T-helper 1 cell treated with Interleukin-12 subunit alpha and Interleukin-12 subunit beta and Interleukin-4 antibody, amounts not matched to agents 30 ng/mL and 1 ng/mL, for 36 hours (primary cell): Measurements from ENCODE around the gene ABHD15. TPM values are rescaled to one million over a fixed set of nuclear protein-coding genes. Genes with fewer than 3 reads are reported as not detected.

Experiments used
- intact Hi-C: fragments of 100-400 bp; cut with micrococcal nuclease; formaldehyde crosslinking; loops from one replicate; pipeline ENCODE4 v1.15.1; 2024
- total RNA-seq: library from RNA; stranded (reverse); gene quantifications from 2 replicates; pipeline ENCODE4 v1.2.3, GENCODE V29; 2022

ABHD15 gene
- total RNA-seq, 1 donor from 2014 or later = 15.7 TPM

DNA sequence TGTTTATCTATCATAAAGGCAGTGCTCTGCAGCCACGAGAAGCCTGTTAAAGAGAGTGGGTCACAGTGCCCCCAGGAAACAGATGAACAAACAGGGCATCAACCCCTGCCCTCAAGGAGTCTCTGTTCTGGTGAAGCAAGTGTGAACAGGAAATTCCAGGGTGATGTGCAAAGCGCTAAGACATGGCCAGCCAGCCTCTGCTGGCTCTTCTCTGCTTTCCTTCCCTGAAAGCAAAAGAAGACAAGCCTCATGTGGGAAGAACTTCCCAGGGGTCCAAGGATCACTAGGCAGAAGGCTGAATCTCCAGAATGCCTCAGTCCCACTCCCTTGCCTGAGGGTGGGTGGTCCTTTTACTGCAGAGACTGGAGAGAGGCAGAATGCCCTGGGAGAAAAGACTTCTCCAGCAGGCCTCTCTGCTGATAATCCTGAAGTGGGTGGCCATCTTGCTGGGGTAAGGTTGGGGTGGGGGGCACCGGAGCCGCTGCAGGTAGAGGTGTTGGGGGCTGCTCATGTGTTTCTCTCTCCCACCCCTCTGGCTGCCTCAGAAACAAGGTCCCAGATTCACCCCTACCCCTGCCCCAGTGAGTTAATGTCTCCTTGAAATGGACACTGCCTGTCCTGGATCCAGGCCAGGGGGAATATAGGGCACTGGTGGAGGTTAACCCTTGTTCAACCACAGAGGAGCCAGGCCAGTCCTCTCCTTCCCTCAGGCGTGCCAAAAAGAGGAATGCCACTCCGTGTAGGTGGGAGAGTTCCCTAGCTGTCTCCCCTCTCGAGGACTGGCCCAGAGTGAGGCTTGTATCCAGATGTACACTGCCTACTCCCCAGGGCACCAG lies 28.5 kb upstream of the ABHD15 start:
- intact Hi-C loops = no loop called here

DNA sequence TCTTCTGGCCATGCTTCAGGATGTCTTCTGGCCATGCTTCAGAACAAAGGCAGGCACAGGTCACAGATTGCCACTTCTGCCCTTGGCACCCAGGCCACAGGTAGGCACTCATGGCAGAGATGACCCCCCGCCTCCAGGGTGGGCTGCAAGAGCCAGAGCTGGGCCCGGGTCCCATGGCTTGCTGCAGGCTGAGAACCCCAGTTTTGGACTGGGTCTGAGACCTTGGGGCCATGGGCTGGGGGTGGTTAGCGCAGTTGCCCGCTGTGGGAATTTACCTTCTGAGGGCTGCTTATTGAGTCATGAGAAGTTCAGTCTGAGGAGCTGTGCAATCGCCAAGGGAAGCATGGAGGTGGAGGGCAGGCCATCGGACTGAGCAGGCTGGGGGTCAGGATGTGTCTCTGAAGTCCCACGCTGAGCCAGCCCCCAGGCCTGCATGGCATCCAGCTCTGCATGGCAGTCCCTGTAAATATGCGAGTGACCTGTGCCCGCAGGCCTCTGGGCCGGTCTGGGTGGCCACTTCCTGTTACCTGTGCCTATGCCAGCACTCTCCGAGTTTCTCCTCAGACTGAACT lies 27.8 kb upstream of the ABHD15 start:
- intact Hi-C loops = no loop called here

DNA sequence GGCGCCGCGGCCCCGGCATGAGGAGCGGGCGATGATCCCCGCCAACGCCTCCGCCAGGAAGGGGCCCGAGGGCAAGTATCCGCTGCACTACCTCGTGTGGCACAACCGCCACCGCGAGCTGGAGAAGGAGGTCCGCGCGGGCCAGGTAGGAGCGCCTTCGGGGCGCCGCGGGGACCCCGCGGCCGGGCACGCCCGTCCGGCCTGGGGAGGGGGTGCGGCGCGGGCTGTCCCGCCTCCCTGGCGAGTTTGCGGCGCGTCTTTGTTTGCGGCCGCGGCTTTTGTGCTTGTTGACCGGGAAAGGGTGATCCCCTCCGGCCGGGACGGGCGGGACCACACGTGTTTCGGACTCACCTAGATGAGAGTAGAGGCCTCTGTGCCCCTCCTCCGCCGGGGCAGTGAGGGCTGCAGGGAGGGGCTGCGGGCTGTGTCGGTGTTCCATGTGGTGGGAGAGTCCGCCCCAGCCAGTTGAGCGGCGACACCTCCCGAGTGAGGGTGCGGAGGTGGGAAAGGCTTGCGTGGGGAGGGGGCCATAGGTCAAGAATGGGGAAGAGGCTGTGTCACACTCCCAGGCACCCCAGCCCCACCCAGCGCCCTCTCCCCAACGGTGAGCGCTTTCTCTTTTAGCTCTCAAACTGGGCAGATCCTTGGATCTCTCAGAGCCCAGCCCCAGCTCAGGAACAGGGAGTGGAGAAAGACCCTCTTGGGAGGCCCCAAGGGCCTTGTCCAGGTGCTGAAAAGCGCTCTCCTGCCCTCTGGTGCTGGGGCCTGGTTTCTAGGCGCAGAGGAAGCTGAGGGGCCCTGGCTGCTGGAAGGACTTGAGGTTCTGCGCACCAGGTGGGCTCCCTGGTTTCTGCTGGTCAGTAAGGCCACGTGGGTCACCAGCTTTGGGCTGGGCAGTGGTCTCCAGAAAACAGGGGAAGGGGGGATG lies 27.0 kb upstream of the ABHD15 start:
- intact Hi-C loops = loop anchor here (1.0 kb wide), 1 partner anchor 167 kb away; no protein-coding TSS in a partner anchor

DNA sequence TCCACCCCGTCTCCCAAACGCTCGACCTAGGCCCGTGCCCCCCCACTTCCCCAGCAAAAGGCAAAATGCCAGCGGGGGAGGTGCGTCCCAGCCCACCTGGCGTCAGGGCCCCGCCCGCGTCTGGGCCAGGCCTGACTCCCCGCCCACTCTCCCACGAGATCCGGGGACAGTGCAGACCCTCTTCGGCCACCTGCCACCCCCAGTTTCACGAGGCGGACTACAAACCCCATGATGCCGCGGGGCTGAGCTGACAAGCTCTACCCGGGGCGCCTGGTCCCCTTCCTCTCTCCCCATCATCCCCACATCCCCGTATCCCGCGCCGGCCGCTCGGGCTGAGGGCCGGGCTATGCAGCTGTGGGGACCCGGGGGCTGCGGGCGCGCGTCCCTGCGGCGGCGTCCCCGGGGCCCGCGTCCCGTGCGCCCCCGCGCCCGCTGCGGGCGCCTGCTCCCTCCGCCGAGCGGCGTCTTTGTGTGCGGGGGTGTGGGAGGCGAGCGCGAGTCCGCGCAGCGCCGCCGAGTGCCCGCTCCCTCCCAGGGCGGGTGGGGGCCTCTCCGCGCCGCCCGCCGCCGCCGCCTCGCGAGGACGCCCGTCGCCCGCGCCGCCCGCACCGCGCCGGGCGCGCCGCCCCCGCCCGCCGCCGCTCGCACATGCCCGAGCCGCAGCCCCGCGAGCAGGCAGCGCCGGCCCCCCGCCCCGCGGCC lies 26.2 kb upstream of the ABHD15 start, which contains the start of gene ANKRD13B:
TSS of gene ANKRD13B (plus strand) at position 283 of the 702 bp plus-strand sequence. CDS start 490 bp downstream, outside the sequence.
- intact Hi-C loops = loop anchor here (1.0 kb wide), 1 partner anchor 168 kb away; no protein-coding TSS in a partner anchor

DNA sequence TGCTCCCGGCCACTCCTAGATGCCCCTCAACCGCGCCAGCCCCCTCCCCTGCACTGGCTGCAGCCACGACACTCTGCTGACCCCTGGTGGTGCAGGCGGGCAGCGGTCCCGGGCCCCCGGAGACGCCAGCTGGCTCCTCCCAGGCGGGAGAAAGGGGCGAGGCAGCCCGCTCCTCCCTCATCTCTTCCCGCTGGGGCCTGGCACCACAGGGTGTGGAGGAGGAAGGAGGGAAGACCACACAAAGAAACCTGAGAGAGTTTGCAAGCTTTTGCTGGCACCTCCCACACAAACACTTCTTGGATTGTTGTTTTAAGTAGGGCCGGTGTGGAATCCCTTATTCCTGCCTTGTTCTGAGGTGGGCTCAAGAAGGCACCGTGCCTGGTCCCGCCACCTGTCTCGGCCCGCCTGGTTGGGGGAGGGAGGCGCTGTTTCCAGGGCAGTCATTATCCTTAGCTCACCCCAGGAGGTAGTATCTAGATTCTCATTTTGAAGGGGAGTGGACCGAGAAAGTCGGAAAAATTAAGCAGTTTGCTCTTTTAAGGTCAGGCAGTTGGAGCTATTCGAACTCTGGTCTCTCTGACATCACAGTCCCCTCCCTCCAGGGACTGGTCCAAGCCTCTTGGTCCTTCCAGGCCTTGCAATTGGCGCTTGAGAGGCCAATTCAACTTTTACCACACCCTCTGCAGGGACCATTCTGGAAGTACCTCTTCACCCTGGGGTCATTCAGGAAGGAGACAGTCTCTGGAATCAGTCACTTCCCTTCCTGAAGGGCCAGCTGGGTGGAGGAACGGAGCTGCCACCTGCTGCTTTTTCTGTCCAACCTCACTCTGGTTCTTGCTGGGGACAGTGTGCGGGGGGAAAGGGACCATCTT lies 25.1 kb upstream of the ABHD15 start:
- intact Hi-C loops = no loop called here

DNA sequence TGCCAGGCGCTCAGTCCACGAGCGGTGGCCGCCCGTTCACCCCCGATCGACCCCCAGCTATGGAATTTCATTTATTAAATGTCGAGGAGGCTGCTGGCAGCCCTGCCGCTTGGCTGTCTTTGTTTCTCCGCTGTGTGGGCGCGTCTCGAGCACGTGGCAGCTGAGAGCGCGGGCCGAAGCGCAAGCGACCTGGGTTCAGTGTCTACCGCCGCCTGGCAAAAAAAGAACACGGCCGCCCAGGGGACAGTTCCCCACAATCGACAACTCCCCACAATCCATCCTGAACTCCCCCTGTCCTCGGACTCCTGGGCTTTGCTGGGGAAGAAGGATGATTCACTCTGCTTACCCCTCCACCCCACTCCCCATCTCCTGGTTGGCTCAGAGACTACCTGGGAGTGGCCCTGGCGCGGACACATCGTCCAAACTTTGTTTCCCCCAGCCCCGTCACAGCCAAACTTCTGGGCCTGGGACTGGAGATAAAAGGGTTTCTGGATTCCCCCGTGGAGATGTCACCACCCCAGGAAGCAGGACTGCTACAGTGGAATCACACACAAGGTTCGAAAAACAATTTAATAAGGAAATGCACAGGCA lies 24.4 kb upstream of the ABHD15 start:
- intact Hi-C loops = no loop called here

DNA sequence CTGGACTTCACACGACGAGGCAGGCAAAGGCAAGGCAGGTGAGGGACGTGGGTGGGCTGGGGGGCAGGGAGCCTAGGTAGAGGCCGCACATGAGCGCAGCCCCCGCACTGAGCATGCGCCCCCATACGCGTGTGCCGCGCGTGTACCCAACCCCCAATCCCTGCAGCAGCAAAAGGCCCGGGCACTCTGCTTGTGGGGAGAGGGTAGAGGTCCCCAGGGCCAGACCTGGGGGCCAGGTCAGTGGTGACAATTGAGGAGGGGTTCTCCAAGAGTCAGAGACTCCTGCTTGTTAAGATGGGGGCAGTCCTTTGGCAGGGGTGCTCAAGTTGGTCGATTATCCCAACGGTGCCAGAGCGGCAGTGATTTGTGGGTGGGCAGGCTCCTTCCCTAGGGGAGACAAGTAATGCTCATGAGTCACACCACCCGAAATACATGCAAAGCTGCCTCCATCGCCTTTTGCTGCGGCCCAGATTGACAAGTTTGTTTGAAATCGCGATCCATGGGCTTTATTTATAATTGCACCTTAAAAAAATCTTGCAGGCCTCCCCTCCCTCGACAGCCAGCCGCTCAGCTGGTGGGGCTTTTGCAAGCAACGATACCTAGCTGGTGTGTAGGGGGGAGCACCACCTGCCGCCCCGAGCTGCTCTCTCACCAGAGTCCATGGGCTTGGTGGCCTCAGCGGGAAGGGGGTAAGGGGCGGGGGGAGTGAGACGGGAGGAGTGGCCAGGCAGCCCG lies 23.7 kb upstream of the ABHD15 start:
- intact Hi-C loops = no loop called here

DNA sequence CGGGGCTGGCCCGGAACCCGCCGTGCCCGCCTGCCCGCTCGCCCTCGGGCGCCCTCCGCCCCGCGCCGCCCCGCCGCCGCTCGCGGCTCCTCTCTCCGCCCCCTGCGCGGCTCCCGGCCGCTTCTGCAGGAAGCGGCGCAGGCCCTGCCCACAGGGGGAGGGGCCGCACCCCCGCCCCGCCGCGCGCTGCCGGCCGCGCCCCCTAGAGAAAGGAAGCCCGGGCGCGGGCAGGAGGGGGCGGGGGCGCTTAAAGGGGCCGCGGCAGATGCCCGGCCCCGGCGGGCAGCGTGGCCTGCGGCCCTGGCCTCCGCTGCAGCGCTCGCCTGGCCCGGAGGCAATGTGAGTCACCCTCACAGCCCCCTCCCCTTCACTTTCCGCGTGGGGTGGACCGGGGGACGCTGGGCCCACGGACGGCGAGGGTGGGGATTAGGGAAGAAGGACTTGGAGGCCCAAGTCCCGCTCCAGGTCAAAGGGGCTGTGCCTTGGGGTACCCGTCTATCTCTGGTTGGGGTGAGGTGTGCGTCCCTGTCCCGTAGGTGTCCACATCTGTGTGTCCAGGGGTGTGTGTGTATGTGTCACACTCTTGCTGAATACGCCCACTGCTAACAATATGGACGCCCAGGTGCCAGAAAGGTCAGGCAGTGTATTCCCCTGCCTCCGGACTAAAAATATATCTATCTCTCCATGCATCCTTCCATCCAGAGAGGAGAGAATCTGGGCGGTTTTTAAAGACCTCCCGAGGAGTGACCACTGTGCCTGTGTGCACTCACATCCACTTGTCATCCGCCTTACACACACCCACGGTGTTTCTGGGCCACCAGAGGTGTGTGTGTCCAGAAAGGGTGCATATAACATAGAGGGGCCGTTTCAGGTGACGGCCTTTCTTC lies 22.9 kb upstream of the ABHD15 start, which contains the start of gene GIT1:
TSS of gene GIT1 (minus strand) at position 125 of the 887 bp plus-strand sequence. CDS start 270 bp downstream, outside the sequence.
- intact Hi-C loops = loop anchor here (1.0 to 10.0 kb wide), 6 partner anchors 9 to 525 kb away; partner anchors contain the start of genes NSRP1, SSH2 and TP53I13

DNA sequence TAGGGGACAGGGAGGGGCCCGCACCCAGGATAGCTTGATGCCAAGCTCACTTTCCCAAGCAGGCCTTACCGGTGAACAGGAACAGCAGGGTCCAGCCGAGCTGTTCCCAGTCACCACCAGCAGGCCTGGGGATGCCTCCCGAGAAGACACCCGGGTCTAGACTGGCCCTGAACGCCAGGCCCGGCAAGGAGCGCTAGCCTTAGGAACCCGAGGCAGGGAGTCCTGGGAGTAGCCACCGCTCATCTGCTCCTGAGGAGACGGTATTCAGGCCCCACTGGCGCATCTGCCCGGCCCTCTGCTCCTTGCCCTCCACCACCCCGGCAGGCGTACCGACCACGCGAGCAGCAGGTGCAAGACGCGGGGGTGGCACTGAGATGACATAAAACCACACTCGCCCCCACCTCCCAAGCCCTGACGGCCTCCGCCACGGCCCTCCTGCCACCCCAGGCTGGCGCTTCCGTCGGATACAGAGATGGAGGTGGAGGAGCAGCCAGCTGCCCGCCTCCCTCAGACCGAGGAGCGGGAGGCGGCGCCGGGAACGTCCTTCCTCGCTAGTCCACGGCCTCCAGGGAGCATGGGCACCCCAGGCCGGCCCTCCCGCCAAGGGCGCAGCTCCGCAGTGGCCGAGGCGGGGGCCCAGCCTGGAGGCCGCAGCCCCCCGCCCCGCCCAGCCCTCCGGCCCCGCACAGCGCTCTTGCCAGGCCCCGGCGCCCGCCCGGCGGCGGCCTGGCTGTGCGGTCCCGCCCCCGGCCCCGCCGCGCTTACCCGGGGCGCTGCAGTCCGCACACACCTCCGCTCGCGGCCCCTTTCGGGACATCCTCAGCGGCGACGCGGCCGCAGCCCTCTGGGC lies 21.9 kb upstream of the ABHD15 start:
- intact Hi-C loops = loop anchor here (1.0 to 10.0 kb wide), 6 partner anchors 8 to 526 kb away; partner anchors contain the start of genes NSRP1, SSH2 and TP53I13

DNA sequence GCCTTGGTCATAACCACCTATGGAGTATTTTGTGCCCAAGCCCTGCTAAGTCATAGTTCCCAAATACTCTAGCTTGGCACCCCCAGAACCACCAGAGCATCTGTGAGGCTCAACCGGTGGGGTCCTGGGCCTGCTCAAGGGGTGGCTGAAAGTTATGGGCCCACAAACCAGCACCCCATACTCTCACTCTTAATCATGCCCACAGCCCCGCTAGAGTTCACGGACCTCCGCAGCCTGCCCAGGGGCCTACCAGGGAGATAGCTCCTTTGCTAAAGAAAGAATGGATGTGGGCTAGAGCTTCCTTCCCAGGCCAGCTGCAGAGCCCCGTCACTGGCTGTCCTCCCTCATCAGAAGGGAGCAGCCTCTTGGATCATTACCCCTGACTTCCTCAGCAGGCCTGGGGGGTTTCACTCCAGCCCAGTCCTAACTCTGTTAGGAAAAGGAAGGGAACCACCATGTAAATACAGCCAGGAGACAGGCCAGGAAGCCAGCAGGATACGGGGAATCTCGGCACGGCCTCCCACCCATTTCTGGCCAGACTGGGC lies 21.3 kb upstream of the ABHD15 start:
- intact Hi-C loops = loop anchor here (2.0 to 10.0 kb wide), 2 partner anchors 343 to 527 kb away; partner anchors contain the start of genes NSRP1 and SSH2

DNA sequence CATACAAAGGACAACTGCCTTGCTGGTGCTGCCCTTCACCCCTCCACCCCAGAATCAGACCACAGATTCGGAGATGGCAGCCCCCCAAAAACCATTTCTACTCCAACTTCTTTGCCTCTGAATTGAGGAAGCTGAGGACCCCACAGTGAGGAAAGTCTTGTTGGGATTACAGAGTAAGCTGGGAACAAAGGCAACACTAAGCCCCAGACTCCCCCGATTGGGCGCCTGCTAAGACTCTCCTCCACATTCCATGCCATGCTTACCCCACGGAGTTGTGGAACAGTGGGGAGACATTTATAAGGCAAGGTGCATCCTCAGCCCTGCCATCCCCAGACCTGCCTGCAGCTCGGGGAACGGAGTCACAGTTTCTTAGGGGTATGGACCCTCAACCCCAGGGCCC lies 20.8 kb upstream of the ABHD15 start:
- intact Hi-C loops = loop anchor here (10.0 kb wide), 1 partner anchor 527 kb away; the partner anchor contains the start of gene NSRP1

DNA sequence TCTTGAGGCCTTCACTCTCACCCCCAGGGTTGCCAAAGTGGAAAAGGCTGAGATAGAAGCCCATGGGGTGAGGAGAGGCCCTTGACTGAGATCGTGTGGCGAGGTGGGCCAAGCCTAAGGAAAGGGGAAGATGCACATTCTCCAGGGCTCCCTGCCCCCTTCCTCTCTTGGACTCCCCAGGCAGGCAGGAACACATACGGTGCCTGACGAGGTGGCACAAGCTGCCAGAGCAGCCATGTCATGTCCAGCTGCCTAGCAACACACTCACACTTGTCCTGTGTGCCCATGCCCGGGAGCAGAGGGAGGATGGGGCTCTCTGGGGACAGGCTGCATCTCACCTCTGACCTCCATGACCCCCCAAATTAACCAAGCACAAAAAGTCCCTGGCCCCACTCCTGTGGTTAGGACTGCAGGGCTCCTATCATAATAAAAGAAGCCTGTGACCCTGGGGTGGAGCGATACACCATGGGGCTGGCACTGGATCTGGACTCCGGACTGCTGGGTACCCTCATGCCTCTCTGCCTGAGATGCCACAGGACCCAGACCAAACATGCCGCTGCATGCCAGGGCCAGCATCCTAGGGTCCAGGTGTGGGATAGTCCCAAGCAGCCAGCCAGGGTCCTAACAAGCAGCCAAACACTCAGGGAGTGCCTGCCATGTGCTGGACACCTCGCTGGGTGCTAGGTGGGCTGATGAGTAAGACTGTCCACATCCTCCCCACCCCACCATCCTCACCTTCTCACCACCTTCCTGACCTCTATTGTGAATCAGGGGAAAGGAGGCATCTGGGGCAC lies 20.0 kb upstream of the ABHD15 start:
- intact Hi-C loops = loop anchor here (10.0 kb wide), 1 partner anchor 528 kb away; the partner anchor contains the start of gene NSRP1

DNA sequence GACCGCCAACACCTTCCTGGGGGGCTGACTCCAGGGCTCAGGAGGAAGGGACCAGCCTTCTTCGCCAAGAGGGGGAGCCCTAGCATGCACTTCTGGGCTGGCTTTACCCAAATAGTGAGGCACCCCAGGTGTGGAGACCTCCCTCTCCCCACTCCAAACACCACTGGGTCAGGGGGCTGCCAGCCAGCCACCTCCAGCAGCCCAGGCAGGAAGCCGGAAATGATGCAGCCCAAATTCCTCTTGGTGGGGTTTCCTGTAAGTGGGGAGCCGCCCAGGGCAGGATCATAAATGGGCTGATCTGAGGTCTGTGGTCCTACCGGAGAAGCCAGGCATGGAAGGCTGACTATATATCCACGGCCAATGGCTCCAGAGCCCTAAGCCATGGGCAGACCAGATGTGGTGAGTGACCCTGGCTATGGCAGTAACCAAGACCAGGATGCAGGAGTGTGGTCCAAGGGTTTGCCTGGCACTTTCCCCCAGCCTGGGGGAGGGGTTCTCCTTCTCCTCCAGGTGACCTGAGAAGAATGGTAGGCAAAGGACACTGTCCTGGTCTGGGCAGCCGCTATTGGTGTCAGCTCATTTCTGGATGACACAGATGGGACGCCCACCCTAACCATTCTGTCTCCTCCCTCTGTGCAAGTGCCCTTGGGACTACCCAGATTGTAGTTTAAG lies 18.4 kb upstream of the ABHD15 start:
- intact Hi-C loops = loop anchor here (1.0 to 10.0 kb wide), 2 partner anchors 194 to 530 kb away; partner anchors contain the start of gene NSRP1

DNA sequence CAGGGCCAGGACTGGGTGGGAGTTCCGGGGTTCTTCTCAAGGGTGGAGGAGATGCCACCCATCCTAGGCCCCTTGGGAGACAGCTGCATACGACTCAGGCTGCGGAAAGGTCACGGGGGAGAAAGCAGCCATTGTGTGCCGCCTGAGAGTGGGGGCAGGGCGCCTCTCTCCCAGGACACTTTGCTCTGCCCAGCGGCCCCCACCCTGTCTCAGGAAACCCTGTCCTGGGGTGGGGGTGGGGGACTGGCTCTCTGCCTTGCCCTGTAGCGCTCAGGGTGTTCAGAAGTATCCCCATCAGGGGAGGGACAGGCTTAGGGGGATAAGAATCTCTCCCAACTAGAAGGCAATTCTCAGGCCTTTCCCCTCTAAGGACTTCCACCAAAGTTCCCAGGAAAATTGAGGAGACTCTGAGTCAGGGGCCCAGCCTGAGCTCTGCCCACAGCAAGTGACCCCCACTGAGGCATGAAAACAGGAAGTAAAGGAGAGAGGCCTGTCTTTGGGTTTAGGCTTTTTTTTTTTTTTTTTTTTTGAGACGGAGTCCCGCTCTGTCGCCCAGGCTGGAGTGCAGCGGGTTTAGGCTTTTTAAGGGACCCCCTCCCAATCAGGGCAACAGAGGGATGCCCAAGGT lies 17.7 kb upstream of the ABHD15 start:
- intact Hi-C loops = loop anchor here (1.0 to 10.0 kb wide), 2 partner anchors 195 to 530 kb away; partner anchors contain the start of gene NSRP1
